PC-9 (cell line): ENCODE results near the gene PDE3A. TPM values are rescaled to one million over a fixed set of nuclear protein-coding genes. Genes with fewer than 3 reads are reported as not detected.

Experiments
- BruUV-seq: library from RNA; stranded (reverse); fragments of 400-500 nt; replicated peaks from 2 replicates; lab custom pipeline; 2021; lab: Mats Ljungman, UMichigan
- CTCF ChIA-PET: fragments of 300-600 bp; sonication (Branson Sonifier 250); formaldehyde crosslinking; loops from one replicate; lab custom pipeline; 2022; ENCODE audit warnings: antibody characterized with exemption; lab: Charles Lee
- POLR2A ChIA-PET: fragments of 300-600 bp; sonication (Branson Sonifier 250); formaldehyde crosslinking; loops from one replicate; lab custom pipeline; 2022; ENCODE audit warnings: antibody characterized with exemption; ENCODE audit not compliant: unreplicated experiment; lab: Charles Lee
- DNase-seq, 2 experiments: peaks; one replicate each; pipeline versions ENCODE4 v3.0.0 to v3.0.0-alpha.2; 2015 to 2022; ENCODE audit warnings: mixed read lengths in 1 of 2
- H2AFZ ChIP-seq: fragments of 200-600 bp; sonication (generic); 2 replicates; pipeline ENCODE4 v1.8.1; 2017; ENCODE audit warnings: antibody characterized with exemption
- H3F3A ChIP-seq: fragments of 200-600 bp; sonication (generic); 2 replicates; pipeline ENCODE4 v1.8.1; 2017; ENCODE audit warnings: antibody characterized with exemption, mild to moderate bottlenecking, low read depth; ENCODE audit not compliant: insufficient read depth
- H3K27ac ChIP-seq: fragments of 200-600 bp; sonication (generic); 2 replicates; pipeline ENCODE4 v1.6.1; 2016; ENCODE audit warnings: mixed run types
- H3K27me3 ChIP-seq: fragments of 200-600 bp; sonication (generic); 2 replicates; pipeline ENCODE4 v1.6.1; 2016; ENCODE audit warnings: low read depth, mixed run types; ENCODE audit not compliant: insufficient read depth
- H3K36me3 ChIP-seq: fragments of 200-600 bp; sonication (generic); 2 replicates; pipeline ENCODE4 v1.6.1; 2016; ENCODE audit warnings: low read depth, mixed run types
- H3K4me1 ChIP-seq: fragments of 200-600 bp; sonication (generic); replicated peaks from 2 replicates; pipeline ENCODE4 v1.6.1; 2016; ENCODE audit warnings: mixed run types; ENCODE audit not compliant: insufficient read depth
- H3K4me2 ChIP-seq: fragments of 200-600 bp; sonication (generic); 2 replicates; pipeline ENCODE4 v1.6.1; 2017; ENCODE audit warnings: mixed run types
- H3K4me3 ChIP-seq: fragments of 200-600 bp; sonication (generic); 2 replicates; pipeline ENCODE4 v1.6.1; 2016; ENCODE audit warnings: mixed run types
- H3K79me2 ChIP-seq: fragments of 200-600 bp; sonication (generic); 2 replicates; pipeline ENCODE4 v1.6.1; 2017; ENCODE audit warnings: low read depth, mixed run types
- H3K9me2 ChIP-seq: fragments of 200-600 bp; sonication (generic); 2 replicates; pipeline ENCODE4 v1.8.1; 2017; ENCODE audit warnings: mild to moderate bottlenecking; ENCODE audit not compliant: insufficient read depth
- H3K9me3 ChIP-seq: fragments of 200-600 bp; sonication (generic); 2 replicates; pipeline ENCODE4 v1.8.1; 2016; ENCODE audit warnings: low read depth; ENCODE audit not compliant: insufficient read depth
- H4K20me1 ChIP-seq: fragments of 200-600 bp; sonication (generic); 2 replicates; pipeline ENCODE4 v1.8.1; 2017; ENCODE audit not compliant: insufficient read depth
- CTCF ChIP-seq: fragments of 200-600 bp; sonication (generic); conservative IDR thresholded peaks from 2 replicates; pipeline ENCODE4 v1.6.1; 2017; ENCODE audit warnings: mixed run types, antibody characterized with exemption, mild to moderate bottlenecking, moderate library complexity
- EZH2 ChIP-seq: fragments of 200-600 bp; sonication (generic); IDR thresholded peaks from 2 replicates; pipeline ENCODE4 v1.8.0; 2017; ENCODE audit warnings: antibody characterized with exemption, low read depth
- intact Hi-C: fragments of 100-400 bp; cut with micrococcal nuclease; formaldehyde crosslinking; loops from one replicate; pipeline ENCODE4 v1.10.0; 2022; ENCODE audit not compliant: unreplicated experiment
- total RNA-seq: library from RNA; stranded (reverse); gene quantifications from 2 replicates; pipeline ENCODE4 v1.2.3, GENCODE V29; 2021

The PDE3A gene
- total RNA-seq, 1 experiment from 2014 or later, result not detected

- H3K79me2 ChIP-seq, result no peaks in the 10 kb centered on the region
- H3K27me3 ChIP-seq, result no peaks in the 10 kb centered on the region
- no peaks in the 10 kb centered on the region for H3F3A ChIP-seq
- no peak overlapping the region for H3K4me2 ChIP-seq
- ChIA-PET CTCF (no interaction called here), POLR2A (no interaction called here)
- no peaks in the 10 kb centered on the region for H3K4me1 ChIP-seq
- no peaks in the 10 kb centered on the region for H3K36me3 ChIP-seq
- H3K9me3 ChIP-seq, result no peaks in the 10 kb centered on the region
- H3K27ac ChIP-seq, result no peak overlapping the region
- no peaks in the 10 kb centered on the region; the same call in 1 of the 2 replicates for H3K9me2 ChIP-seq
- DNase-seq, result no peak
- BruUV-seq, result no TSS peak
- no peak overlapping the region for H2AFZ ChIP-seq
- intact Hi-C loops, result no loop called here
- TF ChIP-seq CTCF (no peak), EZH2 (no peak)
- H4K20me1 ChIP-seq, result no peaks in the 10 kb centered on the region
- no peak overlapping the region for H3K4me3 ChIP-seq
Observed at GRCh38 chr12:20475542-20475941, 107.2 kb downstream of the PDE3A start.

GRCh38 chr12:20476551-20476950 is 108.2 kb downstream of the PDE3A start:
- no peaks in the 10 kb centered on the region for H3F3A ChIP-seq
- no peaks in the 10 kb centered on the region for H3K4me1 ChIP-seq
- no peaks in the 10 kb centered on the region; the same call in 1 of the 2 replicates for H4K20me1 ChIP-seq
- H3K27me3 ChIP-seq, result no peaks in the 10 kb centered on the region
- H3K27ac ChIP-seq, result no peak overlapping the region
- no peak overlapping the region for H3K4me3 ChIP-seq
- no peak for TF ChIP-seq CTCF
- no peaks in the 10 kb centered on the region for H3K79me2 ChIP-seq
- no TSS peak for BruUV-seq
- H3K9me2 ChIP-seq, result no peaks in the 10 kb centered on the region; the same call in 1 of the 2 replicates
- H2AFZ ChIP-seq, result no peak overlapping the region
- H3K36me3 ChIP-seq, result no peaks in the 10 kb centered on the region
- no peak overlapping the region for H3K4me2 ChIP-seq
- CTCF ChIA-PET, result no interaction called here
- H3K9me3 ChIP-seq, result no peaks in the 10 kb centered on the region
- intact Hi-C loops, result no loop called here
- POLR2A ChIA-PET, result no interaction called here
- no peak for DNase-seq

- CTCF ChIA-PET, result no interaction called here
- intact Hi-C loops, result no loop called here
- no TSS peak for BruUV-seq
Observed at GRCh38 chr12:20477255-20477654, 108.9 kb downstream of the PDE3A start.

More at GRCh38 chr12:20477255-20477654, 108.9 kb downstream of the PDE3A start:
- no peaks in the 10 kb centered on the region for H3K27me3 ChIP-seq
- no peaks in the 10 kb centered on the region for H3K36me3 ChIP-seq
- no peak overlapping the region for H3K27ac ChIP-seq
- no peak for DNase-seq
- POLR2A ChIA-PET, result no interaction called here
- no peaks in the 10 kb centered on the region; the same call in 1 of the 2 replicates for H4K20me1 ChIP-seq
- TF ChIP-seq EZH2 (no peak), CTCF (no peak)
- H3F3A ChIP-seq, result no peaks in the 10 kb centered on the region
- no peaks in the 10 kb centered on the region for H3K4me1 ChIP-seq
- no peak overlapping the region for H3K4me2 ChIP-seq
- no peaks in the 10 kb centered on the region; the same call in 1 of the 2 replicates for H3K9me2 ChIP-seq
- H3K9me3 ChIP-seq, result no peaks in the 10 kb centered on the region
- H3K4me3 ChIP-seq, result no peak overlapping the region
- no peak overlapping the region for H2AFZ ChIP-seq
- H3K79me2 ChIP-seq, result no peaks in the 10 kb centered on the region
